Stimulated activated CD4-positive, alpha-beta T cell treated with anti-CD3 and anti-CD28 coated beads, Interleukin-15, amount 100 ng/mL, for 24 hours (primary cell): ENCODE data around the gene NLRP6.
"Not testable (repeated sequence)": the region's sequence is repeated elsewhere in the genome, so short reads cannot be mapped to it uniquely, and the experiment has no call there.

Source experiments
- DNase-seq: peaks from one replicate; pipeline ENCODE4 v3.0.0-alpha.2; 2020

The NLRP6 gene

GRCh38 chr11:278001-278951 lies at the start of gene NLRP6:
Gene NLRP6 (plus strand): TSS chr11:278407. CDS start chr11:278570, 163 bp downstream.
- no peak for DNase-seq

DNA sequence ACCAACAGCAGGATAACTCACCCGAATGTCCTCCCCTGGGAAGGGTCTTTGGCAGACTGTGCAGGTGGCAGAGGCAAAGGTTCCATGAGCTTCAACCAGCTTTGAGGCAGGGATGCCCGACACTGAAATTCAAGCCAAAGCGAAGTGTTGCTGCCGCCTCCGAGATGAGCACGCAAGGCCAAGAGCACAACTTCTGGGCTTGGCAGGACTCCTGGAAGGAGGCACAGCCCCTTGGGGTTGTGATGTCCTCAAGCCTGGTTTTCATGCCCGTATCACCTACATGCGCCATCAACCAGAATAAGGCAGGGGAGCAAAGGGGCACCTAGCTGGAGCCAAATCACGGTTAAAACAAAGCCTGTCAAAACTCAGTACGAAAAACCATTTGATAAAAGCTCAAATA lies 47.8 kb upstream of the NLRP6 start:
- no peak for DNase-seq

DNA sequence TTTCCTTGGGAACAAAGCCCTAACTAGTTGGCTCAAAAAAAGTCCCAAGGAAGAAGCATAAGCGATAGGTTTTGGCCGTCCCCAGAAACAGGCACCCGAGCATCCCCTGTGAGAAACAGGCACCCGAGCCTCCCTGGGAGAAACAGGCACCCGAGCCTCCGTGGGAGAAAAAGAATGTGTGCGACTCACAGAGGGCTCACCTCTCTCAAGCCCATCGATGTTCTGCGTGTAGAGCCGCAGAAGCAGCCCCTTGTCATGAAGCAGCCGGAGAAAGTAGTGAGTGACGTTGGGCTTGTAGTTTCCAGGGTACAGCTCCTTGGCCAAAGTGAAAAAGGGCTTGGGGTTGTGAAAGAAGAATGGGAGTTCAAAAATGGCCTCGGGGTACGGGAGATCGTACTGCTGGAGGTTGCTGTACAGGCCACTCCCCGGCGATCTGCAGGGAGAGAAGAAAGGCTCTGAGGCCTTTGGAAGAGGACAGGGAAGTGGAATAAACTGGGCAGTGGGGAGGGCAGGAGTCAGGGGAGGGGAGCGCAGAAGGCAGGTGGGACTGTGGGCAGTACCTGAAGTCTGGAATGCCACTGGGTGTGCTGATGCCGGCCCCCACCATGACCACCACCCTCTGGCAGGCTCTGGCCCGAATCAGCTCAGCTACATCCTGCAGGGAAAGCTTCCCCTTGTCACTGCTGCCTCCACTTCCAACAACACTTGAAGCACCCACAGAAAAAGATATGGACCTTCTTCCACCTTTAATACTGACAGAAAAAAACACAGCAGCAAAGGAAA lies 45.2 kb upstream of the NLRP6 start:
- DNase-seq, result no peak

GRCh38 chr11:235180-235579 lies 43.0 kb upstream of the NLRP6 start:
- DNase-seq, result no peak

GRCh38 chr11:235609-235996 lies 42.6 kb upstream of the NLRP6 start:
- DNase-seq, result peak; percentile 82

DNA sequence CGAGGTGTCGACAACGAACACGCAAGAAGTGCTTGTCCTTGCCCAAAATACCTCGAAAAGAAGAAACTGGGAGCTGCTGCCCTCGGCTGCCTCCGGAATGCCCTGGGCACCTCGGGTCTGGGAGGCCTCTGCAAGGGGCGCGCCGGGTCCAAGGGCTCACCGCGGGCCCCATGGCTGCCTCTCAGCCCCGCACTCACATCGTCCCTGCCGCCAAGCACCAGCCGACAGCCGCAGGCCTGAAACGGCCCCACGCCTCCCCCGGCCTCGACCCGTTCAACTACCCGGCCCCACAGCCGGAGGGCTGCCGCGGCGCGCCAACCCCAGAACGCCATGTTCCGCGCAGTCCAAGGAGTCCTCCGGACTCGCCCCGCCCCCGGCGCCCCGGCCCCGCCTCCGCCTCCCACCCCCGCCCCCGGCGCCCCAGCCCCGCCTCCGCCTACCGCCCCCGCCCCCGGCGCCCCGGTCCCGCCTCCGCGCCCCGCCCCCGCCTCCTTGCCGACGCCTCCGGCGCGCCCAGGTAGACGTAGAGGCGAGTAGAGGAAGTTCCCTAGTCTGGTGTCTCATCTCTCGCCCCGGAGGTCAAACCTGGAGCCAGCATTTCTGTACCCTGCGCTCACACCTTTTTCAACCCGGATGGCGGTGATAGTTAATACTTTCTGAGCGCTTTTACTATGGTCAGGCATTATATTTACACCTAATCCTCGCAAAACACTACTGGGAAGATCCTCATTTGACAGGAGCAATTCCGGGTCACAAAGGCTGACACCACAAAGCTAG lies 42.0 kb upstream of the NLRP6 start, which contains the start of gene SIRT3:
Gene SIRT3 (minus strand): TSS at position 346 of the 777 bp plus-strand sequence. CDS start 14 bp downstream, at position 332.
- DNase-seq, result peak; percentile 83

DNA sequence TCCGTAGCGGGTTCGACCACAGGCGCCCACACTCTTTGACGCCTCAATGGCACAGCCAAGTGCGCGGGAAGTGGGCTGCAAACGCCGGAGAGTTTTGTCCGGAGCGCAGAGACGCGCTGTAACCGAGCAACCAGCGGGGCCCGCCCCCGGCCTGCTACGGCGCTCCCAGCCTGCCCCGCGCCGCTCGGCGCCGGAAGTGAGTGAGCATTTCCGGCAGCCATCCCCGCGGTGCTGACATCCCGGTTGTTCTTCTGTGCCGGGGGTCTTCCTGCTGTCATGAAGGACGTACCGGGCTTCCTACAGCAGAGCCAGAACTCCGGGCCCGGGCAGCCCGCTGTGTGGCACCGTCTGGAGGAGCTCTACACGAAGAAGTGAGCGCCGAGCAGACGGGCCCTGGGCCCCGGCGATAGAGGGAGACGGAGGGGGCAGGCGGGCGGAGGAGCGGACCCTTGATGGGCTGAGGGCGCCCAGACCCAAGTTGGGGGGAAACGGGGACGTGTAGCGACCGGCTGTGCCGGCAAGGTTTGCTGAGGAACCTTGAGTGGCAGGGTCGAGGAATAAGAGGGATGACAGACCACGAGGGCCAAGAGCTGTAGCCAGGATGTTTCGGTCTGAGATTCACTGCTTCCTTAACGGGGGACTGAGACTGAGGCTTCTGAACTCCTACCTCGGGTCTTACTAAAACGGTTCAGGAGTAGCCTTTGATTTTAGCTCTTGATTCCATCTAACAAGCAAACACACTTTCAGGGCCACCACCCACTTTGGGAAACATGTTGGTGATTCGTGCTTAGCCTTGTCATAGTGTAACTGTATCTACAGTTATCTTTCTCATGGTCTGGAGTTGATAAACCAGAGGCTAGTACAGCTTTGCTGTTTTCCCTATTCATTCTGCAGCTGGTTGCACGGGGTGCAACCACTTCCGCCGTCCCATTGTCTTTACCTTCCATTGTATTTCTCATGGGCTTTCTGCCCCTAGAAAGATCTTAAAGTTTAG lies 41.1 kb upstream of the NLRP6 start, which contains the start of gene PSMD13:
Gene PSMD13 (plus strand): TSS at position 203 of the 994 bp plus-strand sequence. CDS start 74 bp downstream, at position 277.
- DNase-seq, result peak; percentile 94

GRCh38 chr11:238346-238745 lies 39.9 kb upstream of the NLRP6 start:
- not testable (repeated sequence) for DNase-seq

DNA sequence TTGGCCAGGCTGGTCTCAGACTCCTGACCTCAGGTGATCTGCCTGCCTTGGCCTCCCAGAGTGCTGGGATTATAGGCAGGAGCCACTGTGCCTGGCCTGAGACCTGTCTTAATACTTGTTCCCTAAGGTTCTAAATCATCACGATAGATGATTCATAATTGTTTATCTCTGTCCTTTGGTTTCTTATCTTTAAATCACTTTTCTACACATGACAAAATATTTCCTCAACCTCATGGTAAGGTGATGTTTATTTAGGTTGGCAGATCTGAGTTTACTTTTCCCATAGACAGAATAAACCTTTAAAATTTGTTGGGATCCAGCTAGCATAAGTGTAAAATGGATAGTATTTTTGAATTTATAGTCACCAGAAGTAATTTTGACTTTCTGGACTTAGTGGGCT lies 37.9 kb upstream of the NLRP6 start:
- no peak for DNase-seq

- no peak for DNase-seq
These were observed 36.6 kb upstream of the NLRP6 start for GRCh38 chr11:241634-242033.

GRCh38 chr11:244376-244775 lies 33.8 kb upstream of the NLRP6 start:
- DNase-seq, result no peak

- no peak for DNase-seq
These were observed 29.1 kb upstream of the NLRP6 start for GRCh38 chr11:249062-249461.

DNA sequence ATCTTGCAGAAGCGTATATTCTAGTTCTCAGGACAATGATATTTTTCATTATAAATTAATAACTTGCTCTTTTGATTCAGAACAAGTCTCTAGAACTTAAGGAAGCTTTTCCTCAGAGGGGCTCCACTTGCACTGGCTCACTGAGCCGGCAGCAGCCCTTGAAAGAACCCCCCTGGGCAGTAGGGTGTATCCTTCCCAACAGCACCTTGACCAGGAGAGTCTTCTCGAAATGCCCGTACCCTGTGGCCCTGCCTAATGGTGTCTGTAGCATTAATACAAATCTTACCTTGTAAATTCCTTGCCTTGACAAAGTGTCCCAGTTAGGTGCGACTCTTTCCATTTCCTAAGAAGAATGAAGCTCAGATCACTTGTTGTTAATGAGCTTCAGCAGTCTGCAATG lies 27.9 kb upstream of the NLRP6 start:
- no peak for DNase-seq

DNA sequence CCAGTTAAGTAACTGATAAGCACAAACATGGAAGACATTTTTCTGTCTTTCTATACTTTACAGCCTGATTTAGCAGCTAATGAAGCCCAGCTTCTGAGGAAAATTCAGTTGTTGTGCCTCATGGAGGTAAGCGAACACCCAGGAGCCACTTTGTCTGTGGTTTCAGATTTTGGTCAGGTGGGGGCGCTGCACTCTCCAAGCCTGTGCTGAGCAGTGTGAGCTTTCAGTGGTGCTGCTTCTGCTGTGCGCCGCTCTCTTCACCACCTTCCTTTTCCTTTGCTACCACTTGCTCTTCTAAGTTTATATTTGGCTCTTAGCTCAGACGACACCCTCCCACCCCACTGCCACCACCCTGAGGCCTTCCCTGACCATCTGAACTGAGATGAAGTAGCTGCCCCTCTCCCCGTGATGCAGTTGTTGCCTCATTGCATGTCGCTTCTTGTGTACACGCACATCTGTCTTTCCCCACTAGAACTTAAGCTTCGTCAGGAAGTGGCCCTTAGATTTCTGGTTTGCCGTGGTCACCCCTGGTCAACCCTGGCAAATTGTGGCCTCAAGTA lies 27.4 kb upstream of the NLRP6 start:
- DNase-seq, result peak; percentile 79

GRCh38 chr11:251550-251949 lies 26.7 kb upstream of the NLRP6 start:
- DNase-seq, result no peak

DNA sequence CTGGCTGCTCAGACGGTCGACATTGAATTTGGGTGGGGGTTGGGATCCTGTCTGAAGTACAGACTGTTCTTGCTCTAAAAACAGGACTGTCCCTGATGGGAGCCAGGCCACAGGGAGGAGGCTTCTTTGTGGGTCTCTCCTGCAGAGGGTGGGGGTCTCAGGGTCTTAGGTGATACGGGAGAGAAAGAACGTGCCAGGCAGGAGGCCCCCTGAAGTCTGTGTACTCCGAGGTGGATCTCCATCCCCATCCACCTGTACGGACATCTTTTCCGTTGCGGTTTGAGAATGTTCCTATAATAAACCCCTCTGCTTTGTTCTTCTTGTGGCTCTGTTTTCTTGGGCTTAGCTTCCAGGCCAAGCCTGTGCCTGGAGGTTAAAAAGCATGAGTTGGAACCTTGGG lies 25.5 kb upstream of the NLRP6 start:
- no peak for DNase-seq

DNA sequence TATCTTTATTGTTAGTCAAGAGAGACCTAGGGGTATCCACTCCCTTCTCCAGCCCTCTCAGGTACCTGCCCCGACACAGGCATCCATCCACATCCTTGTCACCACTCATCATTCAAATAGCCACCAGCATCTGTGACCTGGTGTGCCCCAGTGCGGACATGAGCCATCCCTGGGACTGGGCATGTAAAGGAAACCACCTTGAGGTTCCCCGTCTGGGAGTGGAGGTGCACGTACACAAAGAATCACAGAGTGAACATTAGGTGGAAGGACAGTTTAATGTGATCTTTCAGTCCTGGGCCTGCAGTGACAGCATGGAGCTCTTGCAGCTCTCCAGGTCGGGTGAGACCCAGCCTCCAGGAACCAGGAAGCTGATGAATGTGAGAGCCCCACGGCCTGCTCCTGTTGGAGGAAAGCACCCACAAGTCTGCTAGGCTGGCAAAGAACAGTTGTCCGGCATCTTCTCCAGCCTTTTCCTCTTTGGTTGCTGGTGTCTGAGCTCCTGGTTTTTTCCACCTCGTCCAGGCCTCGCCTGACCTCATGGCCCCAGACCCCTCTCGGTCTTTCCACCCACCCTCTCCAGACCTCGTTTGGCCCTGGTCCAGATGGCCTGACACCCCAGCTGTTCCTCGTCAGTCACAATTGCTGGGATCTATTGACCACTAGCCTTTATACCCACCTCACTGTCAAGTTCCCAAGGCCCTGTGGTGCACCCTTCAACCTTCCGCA lies 24.9 kb upstream of the NLRP6 start:
- no peak for DNase-seq

DNA sequence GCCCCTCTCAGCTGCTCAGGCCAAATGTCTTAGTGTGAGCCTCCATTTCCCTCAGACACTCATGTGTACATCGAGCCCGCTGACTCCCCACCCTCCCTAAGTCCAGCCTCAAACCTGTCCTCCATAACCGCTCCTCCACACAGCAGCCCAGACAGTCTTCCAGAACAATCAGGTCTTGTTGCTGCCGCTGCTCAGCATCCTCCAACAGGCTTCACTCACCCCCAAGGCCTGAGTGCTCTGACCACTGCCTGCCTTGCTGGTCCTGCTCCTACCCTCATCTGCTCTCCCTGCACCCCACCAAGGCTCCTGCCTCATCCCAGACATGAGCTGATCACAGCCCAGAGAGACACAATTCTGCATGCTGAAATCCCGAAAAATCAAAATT lies 24.3 kb upstream of the NLRP6 start:
- DNase-seq, result no peak

DNA sequence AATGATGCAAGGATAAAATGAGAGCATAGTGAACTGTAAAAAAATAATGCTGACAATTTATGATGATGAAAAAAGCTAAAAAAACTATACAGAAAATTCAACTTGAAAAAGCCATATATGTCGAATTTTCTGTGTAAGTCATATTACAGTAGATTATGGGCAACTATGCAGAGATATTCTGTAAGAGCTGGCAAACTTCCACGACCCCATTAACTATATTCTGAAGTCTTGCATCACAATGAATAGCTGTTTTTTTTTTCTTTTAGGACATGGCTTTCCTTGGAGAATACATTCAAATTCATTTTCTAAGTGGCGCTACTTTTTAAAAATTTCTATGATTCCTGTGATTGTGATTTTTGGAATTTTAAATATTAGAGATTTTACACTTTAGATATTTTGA lies 23.0 kb upstream of the NLRP6 start:
- DNase-seq, result no peak

- no peak for DNase-seq
These were observed 22.4 kb upstream of the NLRP6 start for GRCh38 chr11:255816-256215.
